Measurements from ENCODE around the gene IFT172.
"Not testable (repeated sequence)": the region's sequence is repeated elsewhere in the genome, so short reads cannot be mapped to it uniquely, and the experiment has no call there.

Gene IFT172

DNA sequence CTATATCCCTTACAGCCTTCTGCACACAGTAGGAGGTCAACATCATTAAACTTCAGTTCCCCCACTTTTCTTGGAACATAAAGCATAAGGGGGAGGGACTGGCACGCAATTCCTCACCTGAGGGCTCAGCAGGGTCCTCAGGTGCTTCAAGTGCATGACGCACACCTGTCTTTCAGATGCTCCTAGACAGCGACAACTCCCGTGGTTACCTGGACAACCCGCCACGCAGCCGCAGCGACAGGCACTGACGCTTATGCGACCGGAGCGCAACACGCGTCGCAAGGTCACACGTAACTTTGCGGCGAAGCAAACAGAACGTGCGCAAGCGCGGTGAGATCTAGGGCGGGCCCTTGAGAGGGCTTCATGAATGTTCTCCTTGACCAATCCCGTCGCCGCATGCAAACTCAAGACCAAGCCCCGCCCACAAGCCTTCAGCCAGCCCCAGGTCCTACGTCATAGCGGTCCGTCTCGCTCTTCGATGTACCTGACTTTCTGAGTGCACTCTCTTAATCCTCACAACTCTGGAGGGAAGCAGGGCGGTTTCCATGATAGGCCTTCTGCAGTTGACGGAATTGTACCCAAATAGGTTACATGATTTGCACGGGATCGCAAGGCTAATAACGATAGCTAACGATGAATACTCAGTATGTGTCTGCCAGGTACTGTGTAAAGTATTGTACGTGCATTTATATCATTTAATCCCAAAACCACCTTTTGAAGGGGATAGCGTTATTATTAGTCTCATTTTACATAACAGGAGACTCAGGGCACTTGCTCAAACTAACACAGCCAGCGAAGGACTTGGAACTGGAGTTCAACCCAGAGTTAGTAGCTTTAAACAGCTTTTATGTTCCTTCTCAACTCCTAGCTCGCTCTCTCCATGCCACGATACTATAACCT, at the start of gene IFT172:
IFT172 (minus strand) TSS at position 246 of the 900 bp plus-strand sequence; CDS start at position 156, 90 bp downstream.
- peak; percentile 97 to 99 for DNase-seq (ENCODE audit: low read depth in 2 of 2)

DNA sequence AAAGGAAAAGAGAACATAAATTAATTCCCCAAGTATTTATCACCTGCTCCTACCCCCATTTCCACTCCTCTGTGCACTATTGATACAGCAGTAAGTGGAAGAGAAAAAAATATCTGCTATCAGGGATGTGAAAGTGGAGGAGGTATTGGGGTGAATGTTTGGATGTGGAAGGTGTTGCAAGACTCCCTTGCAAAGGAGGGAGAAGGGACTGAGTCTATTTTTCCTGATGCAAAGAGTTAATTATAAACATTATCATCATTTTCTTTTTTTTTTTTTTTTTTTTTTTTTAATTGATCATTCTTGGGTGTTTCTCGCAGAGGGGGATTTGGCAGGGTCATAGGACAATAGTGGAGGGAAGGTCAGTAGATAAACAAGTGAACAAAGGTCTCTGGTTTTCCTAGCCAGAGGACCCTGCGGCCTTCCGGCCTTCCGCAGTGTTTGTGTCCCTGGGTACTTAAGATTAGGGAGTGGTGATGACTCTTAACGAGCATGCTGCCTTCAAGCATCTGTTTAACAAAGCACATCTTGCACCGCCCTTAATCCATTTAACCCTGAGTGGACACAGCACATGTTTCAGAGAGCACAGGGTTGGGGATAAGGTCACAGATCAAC, 49.4 kb upstream of the IFT172 start:
- not testable (repeated sequence) for DNase-seq (ENCODE audit: low read depth in 2 of 2)

DNA sequence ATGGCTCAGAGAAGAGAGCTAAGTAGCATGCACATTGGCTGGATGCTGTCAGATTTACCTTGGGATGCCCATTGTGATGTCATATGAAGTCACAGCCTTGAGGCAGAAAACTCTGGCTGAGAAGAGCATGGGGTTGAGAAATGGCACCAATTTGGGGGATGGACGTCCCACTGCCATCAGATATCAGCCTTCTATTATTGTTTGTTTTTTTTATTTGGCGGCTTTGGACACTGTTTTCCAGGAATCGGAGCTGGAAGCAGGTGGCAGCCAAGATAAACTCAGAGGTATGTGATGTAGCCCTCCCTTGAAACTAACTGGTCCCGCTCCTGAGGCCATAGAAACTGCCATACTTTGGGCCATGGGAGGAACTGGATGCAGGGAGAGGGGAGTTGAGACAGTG, 47.7 kb upstream of the IFT172 start:
- DNase-seq (ENCODE audit: low read depth in 2 of 2) = no peak

DNA sequence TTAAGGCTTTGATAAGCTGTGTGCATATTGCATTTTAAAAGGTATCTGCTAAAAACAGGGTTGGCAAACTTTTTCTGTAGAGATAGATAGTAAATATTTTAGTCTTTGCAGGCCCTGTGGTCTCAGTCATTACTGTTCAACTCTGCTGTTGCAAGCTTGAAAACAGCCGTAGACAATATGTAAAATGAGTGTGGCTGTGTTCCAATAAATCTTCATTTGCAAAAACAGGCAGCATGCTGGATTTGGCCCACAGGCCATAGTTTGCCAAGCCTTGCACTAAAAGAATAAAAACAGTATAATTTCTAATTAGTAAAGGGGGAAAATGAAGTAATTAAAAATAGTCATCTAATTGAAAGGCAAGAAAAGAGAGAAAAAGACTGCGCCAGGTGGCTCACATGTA, 42.4 kb upstream of the IFT172 start:
- no peak for DNase-seq (ENCODE audit: low read depth in 2 of 2)

DNA sequence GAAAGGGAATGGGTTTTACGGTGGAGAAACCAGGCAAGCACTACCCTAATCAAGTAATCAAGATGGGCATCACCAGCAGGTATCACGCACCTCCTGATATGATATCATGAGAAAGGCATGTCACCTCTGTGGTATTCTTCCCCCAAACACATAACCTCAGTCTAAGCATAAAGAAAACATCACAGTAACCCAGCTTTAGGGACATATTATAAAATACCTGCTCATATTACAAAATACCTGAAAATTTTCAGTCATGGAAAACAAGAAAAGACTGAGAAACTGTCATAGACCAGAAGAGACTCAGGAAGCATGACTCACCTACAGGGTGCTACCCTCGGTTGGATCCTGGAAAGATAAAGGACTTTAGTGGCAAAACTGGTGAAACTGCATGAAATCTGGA, 37.6 kb upstream of the IFT172 start:
- no peak for DNase-seq (ENCODE audit: low read depth in 2 of 2)

DNA sequence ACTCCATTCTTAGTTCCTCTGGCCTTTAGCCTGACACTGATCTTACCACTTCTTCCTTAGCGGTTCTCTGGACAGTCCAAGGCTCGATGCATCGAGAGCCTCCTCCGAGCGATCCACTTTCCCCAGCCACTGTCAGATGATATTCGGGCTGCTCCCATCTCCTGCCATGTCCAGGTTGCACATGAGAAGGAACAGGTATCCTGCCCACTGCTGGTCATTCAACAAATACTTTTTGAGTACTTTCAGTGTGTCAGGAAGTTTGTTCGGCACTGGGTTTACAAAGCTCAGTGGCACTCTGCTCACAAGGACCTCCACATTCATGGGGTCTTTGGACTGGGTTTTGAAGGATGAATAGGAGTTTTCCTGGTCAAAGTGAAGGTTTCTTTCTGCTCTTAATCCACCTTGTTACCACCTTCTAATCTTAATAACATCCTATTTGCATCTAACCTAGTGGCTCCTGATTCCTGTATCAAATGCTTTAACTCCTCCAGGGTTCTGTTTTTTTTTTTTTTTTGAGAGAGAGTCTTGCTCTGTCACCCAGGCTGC, 32.9 kb upstream of the IFT172 start:
- no peak for DNase-seq (ENCODE audit: low read depth in 2 of 2)

- DNase-seq (ENCODE audit: low read depth in 2 of 2) = no peak
These were observed 30.8 kb upstream of the IFT172 start for GRCh38 chr2:27520316-27520715.

GRCh38 chr2:27518782-27519113, 29.2 kb upstream of the IFT172 start:
- DNase-seq (ENCODE audit: low read depth in 2 of 2) = no peak

- no peak for DNase-seq (ENCODE audit: low read depth in 2 of 2)
These were observed 28.7 kb upstream of the IFT172 start for GRCh38 chr2:27518113-27518781.

DNA sequence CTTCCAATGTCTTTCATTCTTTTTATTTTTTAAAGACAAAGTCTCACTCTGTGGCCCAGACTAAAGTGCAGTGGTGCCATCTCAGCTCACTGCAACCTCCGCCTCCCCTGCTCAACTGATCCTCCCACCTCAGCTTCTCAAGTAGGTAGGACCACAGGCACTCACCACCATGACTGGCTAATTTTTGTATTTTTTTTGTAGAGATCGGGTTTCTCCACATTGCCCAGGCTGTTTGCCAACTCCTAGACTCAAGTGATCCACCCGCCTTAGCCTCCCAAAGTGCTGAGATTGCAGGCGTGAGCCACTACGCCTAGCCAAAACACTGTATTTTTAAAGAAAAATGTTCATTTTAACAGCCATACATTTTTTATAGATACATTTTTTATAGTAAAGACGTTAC, 19.8 kb upstream of the IFT172 start:
- no peak for DNase-seq (ENCODE audit: low read depth in 2 of 2)

DNA sequence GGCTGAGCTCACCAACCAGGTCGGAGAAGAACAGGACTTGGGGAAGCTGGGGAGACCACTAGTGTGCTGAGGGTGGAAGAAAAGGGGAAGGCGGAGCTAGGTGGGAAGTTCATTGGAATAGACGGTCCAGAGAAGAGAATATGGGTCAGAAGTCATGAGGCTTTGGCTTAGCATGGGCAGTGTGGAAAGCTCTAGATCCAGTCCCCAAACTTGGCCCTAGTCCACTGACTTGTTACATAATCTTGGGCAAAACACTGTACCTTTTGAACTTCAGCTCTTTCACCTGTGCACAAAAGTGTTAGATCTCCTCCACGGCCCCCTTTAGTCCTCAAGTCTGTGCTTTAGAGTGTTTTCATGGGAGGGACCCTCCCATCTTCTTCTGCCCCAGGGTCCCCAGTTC, 17.8 kb upstream of the IFT172 start:
- no peak for DNase-seq (ENCODE audit: low read depth in 2 of 2)

GRCh38 chr2:27506587-27506986, 17.0 kb upstream of the IFT172 start:
- DNase-seq (ENCODE audit: low read depth in 2 of 2) = no peak

DNA sequence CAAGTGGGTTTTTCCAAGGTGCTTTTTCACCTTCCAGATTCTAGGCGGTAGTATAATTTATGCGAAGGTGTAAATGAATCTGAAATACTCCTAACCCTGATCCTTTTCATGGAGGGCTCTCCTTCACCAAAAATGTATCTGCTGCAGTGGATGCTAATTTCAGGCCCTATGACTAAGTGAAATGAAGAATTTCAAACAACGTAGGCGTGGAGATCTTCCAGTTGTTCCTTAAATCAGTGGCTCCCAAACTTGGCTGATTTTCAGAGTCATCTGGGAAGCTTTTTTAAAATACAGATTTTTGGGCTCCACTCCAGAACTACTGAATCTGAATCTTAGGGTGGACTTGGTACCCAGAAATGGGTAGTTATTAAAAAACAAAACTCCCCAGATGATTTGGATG, 12.6 kb upstream of the IFT172 start:
- no peak for DNase-seq (ENCODE audit: low read depth in 2 of 2)

DNA sequence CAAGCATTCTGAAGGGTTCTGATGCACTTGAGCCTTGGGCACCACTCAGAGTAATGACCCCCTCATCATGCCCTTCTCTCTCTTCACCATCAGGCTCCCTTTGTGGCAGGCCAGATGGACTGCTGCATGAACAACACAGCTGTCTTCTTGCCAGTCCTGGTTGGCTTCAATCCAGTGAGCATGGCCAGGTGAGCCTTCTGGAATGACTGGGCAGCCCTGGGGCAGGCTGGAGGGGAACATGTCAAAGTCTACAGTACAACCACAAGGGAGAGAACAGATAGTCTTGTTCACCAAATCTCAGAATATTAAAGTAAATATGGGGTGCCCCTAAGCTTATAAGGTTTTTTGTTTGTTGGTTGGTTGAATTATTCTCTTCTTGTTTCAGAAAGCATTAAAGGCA, 11.5 kb upstream of the IFT172 start:
- no peak for DNase-seq (ENCODE audit: low read depth in 2 of 2)

GRCh38 chr2:27498975-27499374, 9.4 kb upstream of the IFT172 start:
- DNase-seq (ENCODE audit: low read depth in 2 of 2) = no peak

DNA sequence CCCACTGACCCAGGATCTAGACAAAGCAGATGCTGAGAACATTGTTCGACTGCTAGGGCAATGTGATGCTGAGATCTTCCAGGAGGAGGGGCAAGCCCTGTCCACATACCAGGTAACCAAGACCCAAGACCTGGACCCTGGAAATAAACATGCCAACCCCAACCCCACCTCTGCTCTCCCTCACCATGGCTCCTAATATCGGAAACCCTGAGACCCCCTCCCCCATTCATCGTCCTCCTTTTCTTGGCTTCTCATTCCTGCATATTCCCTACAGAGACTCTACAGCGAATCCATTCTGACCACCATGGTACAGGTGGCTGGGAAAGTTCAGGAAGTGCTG, 7.7 kb upstream of the IFT172 start:
- DNase-seq (ENCODE audit: low read depth in 2 of 2) = no peak

DNA sequence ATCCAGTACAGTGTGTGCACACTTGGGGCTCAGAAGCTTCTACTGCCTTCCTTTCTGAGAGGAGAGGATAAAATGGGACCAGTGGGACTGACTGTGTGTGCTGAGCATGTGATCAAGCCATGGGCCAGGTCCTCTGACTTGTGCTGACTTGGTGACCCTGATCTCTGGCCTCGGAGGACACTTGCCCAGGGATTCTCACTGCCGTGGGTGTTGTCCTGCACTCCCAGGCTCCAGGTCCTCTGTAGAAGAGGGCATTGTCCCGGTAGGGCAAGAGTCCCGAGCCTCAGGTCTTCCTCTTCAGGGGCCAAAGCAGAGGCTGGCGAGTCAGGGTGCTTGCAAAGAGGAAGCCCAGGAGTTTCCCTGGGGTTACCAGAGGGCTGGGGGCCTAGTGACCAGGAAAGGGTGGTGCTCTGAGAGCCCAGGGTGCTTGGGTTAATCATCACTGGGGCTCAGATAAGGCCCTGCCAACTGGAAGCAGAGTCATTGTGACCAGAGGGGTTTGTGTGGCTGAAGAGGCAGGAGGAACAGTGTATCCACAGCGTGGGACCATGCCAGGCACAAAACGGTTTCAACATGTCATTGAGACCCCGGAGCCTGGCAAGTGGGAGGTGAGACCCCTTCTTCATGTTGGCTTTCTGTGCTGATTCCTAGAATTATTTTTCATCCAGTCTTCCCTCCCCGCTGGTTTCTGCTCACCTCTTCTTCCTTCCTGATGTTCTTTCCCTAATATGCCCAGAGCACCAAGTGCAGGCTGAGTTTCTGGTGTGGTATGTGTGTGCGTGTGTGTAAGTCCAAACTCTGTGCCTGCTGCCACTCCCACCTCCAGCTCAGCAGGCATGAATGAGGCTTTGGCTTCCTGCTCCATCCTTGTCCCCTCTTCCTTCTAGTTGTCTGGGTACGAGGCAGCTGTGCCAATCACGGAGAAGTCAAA, 7.1 kb upstream of the IFT172 start, which contains the start of gene GCKR:
GCKR (plus strand) TSS at position 483 of the 931 bp plus-strand sequence; CDS start at position 549, 66 bp downstream.
- DNase-seq (ENCODE audit: low read depth in 2 of 2) = no peak

DNA sequence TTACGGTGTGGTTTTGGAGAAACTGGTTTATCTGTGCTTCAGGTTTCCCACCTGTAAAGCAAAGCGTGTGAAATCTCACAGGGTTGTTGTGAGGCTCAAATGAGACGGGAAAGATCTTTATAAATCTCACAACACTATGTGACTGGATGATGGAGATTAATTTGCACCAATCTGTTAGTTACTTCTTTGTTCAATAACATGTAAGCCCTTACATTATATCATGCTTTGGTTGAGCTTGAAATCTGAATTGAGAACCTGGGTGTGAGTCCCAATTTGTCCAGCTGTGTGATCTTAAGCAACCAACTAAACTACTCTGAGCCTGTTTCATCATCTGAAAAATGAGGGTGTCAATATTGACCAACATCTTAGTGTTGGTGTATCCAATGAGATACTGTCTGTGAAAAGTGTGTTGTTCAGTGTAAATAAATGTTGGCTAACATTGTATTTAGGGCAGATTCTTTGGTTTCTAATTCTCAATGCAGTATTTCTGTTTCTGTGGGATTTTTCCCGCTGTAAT, 6.4 kb upstream of the IFT172 start:
- no peak for DNase-seq (ENCODE audit: low read depth in 2 of 2)

- DNase-seq (ENCODE audit: low read depth in 2 of 2) = no peak
These were observed 5.5 kb upstream of the IFT172 start, which contains the start of gene FNDC4 for GRCh38 chr2:27494944-27495554. Gene FNDC4 (minus strand): TSS chr2:27495200. CDS start chr2:27494679, 521 bp downstream.

DNA sequence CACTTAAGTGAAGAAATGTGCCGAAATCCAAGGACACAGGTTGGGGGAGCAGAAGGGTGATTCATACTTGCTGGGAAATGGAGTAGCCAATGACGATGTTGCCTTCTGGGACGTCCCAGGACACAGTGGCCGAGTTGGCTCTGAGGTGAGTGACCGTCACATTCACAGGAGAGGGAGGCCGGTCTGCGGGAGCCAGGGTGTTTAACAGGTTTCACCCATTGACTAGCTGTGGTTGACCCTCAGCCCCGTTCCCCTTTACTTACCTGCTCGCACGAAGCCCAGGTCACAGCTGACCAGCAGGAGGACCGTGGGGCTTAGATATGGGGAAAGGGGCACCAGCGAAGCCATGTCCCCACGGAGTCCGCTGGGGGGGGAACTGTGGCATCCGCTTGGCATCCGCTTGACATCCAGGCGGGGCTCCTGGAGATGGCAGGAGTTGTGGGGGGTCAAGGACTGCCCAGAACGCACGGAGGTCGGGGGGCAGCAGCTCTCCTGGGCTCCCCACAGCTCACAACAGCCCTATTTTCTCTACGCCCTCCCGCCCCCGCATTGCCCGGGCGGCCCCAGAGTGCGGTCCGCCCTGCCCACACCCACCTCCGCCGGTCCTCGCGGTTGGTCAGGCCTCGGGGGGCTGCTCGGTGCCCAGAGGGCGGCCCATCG, 4.9 kb upstream of the IFT172 start:
- DNase-seq (ENCODE audit: low read depth in 2 of 2) = no peak
